Upper lobe of right lung (tissue), 1 donor: Measurements from ENCODE around the gene ATP6AP1. TPM values are rescaled to one million over a fixed set of nuclear protein-coding genes. Genes with fewer than 3 reads are reported as not detected.
"Not testable (repeated sequence)": the region's sequence is repeated elsewhere in the genome, so short reads cannot be mapped to it uniquely, and the experiment has no call there.

Experiments
- ATAC-seq: fragments of 200-7000 bp; cut with Tn5 transposase; one replicate; pipeline ENCODE4 v1.9.1; 2020; ENCODE audit warnings: mild to moderate bottlenecking, moderate library complexity
- DNase-seq: peaks from one replicate; pipeline ENCODE4 v3.0.0-alpha.2; 2020
- H3K27ac ChIP-seq: fragments of 200-600 bp; one replicate; pipeline ENCODE4 v1.8.0; 2022
- H3K27me3 ChIP-seq: fragments of 200-600 bp; one replicate; pipeline ENCODE4 v1.8.0; 2022; ENCODE audit warnings: mild to moderate bottlenecking
- H3K36me3 ChIP-seq: fragments of 200-600 bp; one replicate; pipeline ENCODE4 v1.8.0; 2022
- H3K4me1 ChIP-seq: fragments of 200-600 bp; one replicate; pipeline ENCODE4 v1.8.0; 2022
- H3K4me3 ChIP-seq: fragments of 200-600 bp; one replicate; pipeline ENCODE4 v1.8.0; 2022; ENCODE audit warnings: mild to moderate bottlenecking
- H3K9me3 ChIP-seq: fragments of 200-600 bp; one replicate; pipeline ENCODE4 v1.8.0; 2022
- CTCF ChIP-seq: fragments of 200-600 bp; IDR thresholded peaks from one replicate; pipeline ENCODE4 v1.8.0; 2022; ENCODE audit warnings: antibody characterized with exemption
- intact Hi-C: fragments of 100-400 bp; cut with DNase I; formaldehyde crosslinking; loops from one replicate; pipeline ENCODE4 v1.11.0; 2022
- total RNA-seq: library from RNA; stranded (reverse); fragmentation: NEBNext Ultra II Directional; extraction: Animal tissue kit (Norgen Biotek cat#: 25700); gene quantifications from one replicate; pipeline ENCODE4 v1.2.1, GENCODE V29; 2021
- donor health status: DM: no; HTN: yes; CAD: no; lungs with severe emphysema.

The ATP6AP1 gene
- total RNA-seq, 1 donor from 2014 or later, result 193 TPM

- no peaks in the 10 kb centered on the region for H3K4me1 ChIP-seq
- TF ChIP-seq CTCF, result no peak
- intact Hi-C loops, result no loop called here
- no peak overlapping the region for H3K27ac ChIP-seq
- no peaks in the 10 kb centered on the region for H3K36me3 ChIP-seq
- ATAC-seq (no peak), DNase-seq (no peak)
- H3K27me3 ChIP-seq, result no peaks in the 10 kb centered on the region
- H3K4me3 ChIP-seq, result no peak overlapping the region
- H3K9me3 ChIP-seq, result no peaks in the 10 kb centered on the region
These were observed 47.2 kb upstream of the ATP6AP1 start for GRCh38 chrX:154381271-154381670.

DNA sequence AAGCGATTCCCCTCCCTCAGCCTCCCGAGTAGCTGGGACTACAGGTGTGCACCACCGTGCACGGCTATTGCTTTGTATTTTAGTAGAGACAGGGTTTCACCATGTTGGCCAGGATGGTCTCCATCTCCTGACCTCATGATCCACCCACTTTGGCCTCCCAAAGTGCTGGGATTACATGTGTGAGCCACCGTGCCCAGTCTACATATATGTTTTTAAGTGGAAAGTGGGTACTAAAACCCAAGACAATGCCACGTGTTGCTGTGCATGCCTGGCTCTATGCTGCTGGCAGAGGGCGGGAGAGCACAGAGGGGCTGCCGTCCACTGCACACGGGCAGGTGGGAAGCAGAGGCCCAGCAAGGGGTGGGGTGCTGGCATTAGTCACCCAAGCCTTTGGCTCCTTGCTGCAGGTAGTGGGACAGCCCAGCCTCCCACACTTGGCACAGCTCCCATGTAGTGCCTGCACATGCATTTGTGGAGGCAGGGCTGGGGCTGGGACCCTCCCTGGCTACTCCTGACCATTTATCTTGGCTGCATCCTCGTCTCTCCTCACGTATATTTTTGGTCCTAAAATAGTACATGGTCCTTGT, 45.9 kb upstream of the ATP6AP1 start:
- no peak overlapping the region for H3K4me3 ChIP-seq
- intact Hi-C loops, result no loop called here
- no peak overlapping the region for H3K27ac ChIP-seq
- no peak for TF ChIP-seq CTCF
- no peak for DNase-seq
- no peaks in the 10 kb centered on the region for H3K9me3 ChIP-seq
- no peaks in the 10 kb centered on the region for H3K4me1 ChIP-seq
- H3K27me3 ChIP-seq, result no peaks in the 10 kb centered on the region
- no peak for ATAC-seq
- H3K36me3 ChIP-seq, result no peaks in the 10 kb centered on the region

- ATAC-seq (no peak), DNase-seq (no peak)
- no peak overlapping the region for H3K4me3 ChIP-seq
- intact Hi-C loops, result no loop called here
- H3K36me3 ChIP-seq, result no peaks in the 10 kb centered on the region
- H3K27me3 ChIP-seq, result no peaks in the 10 kb centered on the region
- no peaks in the 10 kb centered on the region for H3K9me3 ChIP-seq
- no peak overlapping the region for H3K27ac ChIP-seq
- no peaks in the 10 kb centered on the region for H3K4me1 ChIP-seq
- TF ChIP-seq CTCF, result no peak
These were observed 44.9 kb upstream of the ATP6AP1 start for GRCh38 chrX:154383359-154384283.

DNA sequence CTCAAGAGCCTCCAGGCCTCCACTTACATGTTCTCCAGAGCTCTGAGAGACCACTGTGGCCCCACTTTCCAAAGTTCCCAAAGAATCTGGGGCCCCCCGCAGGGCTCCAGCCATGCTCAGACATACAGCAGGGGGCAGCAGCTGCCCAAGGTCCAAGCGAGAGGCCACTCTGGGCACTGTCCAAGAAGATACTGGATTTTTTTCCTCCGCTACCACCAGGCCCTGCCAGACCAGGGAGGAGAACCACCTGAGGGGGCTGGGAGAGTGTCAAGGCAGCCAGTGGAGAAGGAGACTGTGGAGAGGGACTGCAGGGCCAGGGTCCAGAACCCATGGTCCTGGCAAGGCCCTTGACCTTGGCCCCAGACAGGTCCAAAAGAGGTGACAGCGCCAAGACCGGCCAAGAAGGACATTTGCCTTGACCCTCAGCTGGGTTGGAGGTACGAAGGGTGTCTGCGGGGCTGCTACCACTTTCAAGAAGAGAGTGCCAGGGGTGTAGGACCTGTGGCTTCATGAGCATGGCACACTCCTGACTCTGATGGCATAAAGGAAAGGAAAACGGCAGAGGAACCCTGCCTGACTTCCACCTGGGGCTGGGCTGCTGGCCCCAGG, 44.1 kb upstream of the ATP6AP1 start:
- Histone ChIP-seq H3K27ac (no peak overlapping the region), H3K4me1 (no peaks in the 10 kb centered on the region), H3K4me3 (no peak overlapping the region), H3K9me3 (no peaks in the 10 kb centered on the region), H3K36me3 (no peaks in the 10 kb centered on the region), H3K27me3 (no peaks in the 10 kb centered on the region)
- peak; percentile 25 for TF ChIP-seq CTCF
- DNase-seq (no peak), ATAC-seq (no peak)
- intact Hi-C loops, result no loop called here

DNA sequence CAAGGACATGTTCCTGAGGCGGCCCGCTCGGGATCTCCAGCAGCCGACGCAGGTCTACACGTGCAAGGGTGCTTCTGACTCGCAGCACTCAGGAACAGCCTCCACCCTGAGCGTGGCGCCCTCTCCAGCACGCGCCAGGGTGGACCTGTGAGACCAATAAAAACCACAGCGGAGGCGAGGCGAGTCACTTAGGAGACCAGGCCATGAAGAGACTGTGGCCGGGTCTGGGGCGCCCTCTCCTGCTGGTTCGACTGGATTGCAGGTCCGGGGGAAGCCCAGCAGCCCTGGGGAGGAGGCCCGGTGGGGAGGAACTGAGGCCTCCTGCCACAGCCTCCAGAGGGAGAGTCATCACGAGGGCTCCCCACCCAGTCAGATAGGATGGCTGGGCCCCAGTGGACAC, 40.4 kb upstream of the ATP6AP1 start:
- ATAC-seq, result peak; percentile 65
- H3K4me1 ChIP-seq, H3K27ac ChIP-seq, intact Hi-C loops, H3K27me3 ChIP-seq, H3K4me3 ChIP-seq, DNase-seq, H3K9me3 ChIP-seq, H3K36me3 ChIP-seq: not testable (repeated sequence)

DNA sequence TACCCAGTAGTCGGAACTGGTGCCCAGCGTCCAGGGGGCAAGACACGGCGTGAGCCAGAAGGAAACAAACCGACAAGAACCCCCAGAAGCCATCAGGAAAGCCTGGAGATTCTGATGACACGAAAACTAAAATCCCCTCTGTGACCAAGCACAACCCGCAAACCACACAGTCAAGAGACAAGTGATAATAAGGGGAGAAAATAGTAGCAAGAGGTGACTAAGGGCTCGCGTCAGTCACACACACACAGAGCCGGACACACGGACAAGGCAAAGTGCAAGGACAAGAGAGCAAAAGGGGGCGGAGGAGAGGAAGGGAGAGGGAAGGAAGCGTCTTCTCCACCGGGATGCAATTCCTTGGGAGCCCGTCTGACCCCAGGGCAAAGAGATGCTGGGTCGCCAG, 39.8 kb upstream of the ATP6AP1 start:
- H3K36me3 ChIP-seq, H3K4me3 ChIP-seq, H3K9me3 ChIP-seq, H3K27ac ChIP-seq, DNase-seq, ATAC-seq, intact Hi-C loops, H3K27me3 ChIP-seq, H3K4me1 ChIP-seq: not testable (repeated sequence)

GRCh38 chrX:154389812-154390747, 38.4 kb upstream of the ATP6AP1 start:
- ATAC-seq, result peak; percentile 90
- H3K27ac ChIP-seq, H3K36me3 ChIP-seq, H3K9me3 ChIP-seq, intact Hi-C loops, H3K27me3 ChIP-seq, DNase-seq, H3K4me1 ChIP-seq, H3K4me3 ChIP-seq: not testable (repeated sequence)

DNA sequence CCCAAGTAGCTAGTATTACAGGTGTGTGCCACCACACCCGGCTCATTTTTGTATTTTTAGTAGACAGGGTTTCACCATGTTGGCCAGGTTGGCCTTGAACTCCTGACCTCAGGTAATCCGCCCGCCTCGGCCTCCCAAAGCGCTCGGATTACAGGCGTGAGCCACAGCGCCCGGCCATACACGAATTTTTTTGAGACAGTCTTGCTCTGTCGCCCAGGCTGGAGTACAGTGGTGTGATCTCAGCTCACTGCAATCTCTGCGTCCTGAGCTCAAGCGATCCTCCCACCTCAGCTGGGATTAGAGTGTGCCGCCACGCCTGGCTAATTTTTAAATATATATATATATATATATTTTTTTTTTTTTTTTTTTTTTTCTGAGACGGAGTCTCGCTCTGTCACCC, 32.1 kb upstream of the ATP6AP1 start:
- DNase-seq, H3K27ac ChIP-seq, intact Hi-C loops, H3K9me3 ChIP-seq, ATAC-seq, H3K4me1 ChIP-seq, H3K27me3 ChIP-seq: not testable (repeated sequence)
- H3K36me3 ChIP-seq, result peaks cover 15% of the 10 kb centered on the region
- peak overlapping the region; percentile 71 for H3K4me3 ChIP-seq
